ENCODE results near the gene GRK3. TPM values are rescaled to one million over a fixed set of nuclear protein-coding genes. Genes with fewer than 3 reads are reported as not detected.

The GRK3 gene
- total and polyA plus RNA-seq, 7 experiments from 2014 or later: 0.69 to 44.8 (median 6.5) TPM

- H3K27me3 Mint-ChIP-seq: no peaks in the 10 kb centered on the region
- Histone ChIP-seq H3K27ac (ENCODE audit: low read depth, low read length) (no peak overlapping the region), H3K9me3 (ENCODE audit: control insufficient read depth in 2 of 3, low read length in 3 of 3) (no peaks in the 10 kb centered on the region), H3K27me3 (ENCODE audit: control insufficient read depth in 2 of 2, insufficient read depth in 2 of 2, low read length in 2 of 2) (no peaks in the 10 kb centered on the region), H3K4me1 (ENCODE audit: control insufficient read depth in 2 of 2, insufficient read depth in 2 of 2, low read length in 2 of 2) (no peaks in the 10 kb centered on the region), H3K4me3 (ENCODE audit: low read length) (no peak overlapping the region), H3K36me3 (ENCODE audit: control insufficient read depth in 2 of 3, insufficient read depth in 3 of 3, low read length in 3 of 3) (no peaks in the 10 kb centered on the region)
- H3K4me1 Mint-ChIP-seq: peaks cover 0 to 13% (median 0%) of the 10 kb centered on the region in 7 donors
- peaks cover 0 to 27% (median 0%) of the 10 kb centered on the region in 5 donors for H3K36me3 Mint-ChIP-seq
- ChIA-PET POLR2A (no interaction called here), CTCF (no interaction called here)
- DNase-seq: no peak
- intact Hi-C loops (cut with micrococcal nuclease): no loop called here
- H3K9me3 Mint-ChIP-seq: no peaks in the 10 kb centered on the region
- ATAC-seq: no peak
- H3K4me3 Mint-ChIP-seq: no peak overlapping the region
- no peak overlapping the region for H3K27ac Mint-ChIP-seq
These were observed 109.2 kb downstream of the GRK3 start for GRCh38 chr22:25673713-25674112.

- DNase-seq (no peak), ATAC-seq (no peak)
- Mint-ChIP-seq H3K36me3 (peaks cover 0 to 28% (median 0%) of the 10 kb centered on the region in 5 donors), H3K9me3 (no peaks in the 10 kb centered on the region), H3K4me1 (peaks cover 0 to 16% (median 0%) of the 10 kb centered on the region in 7 donors), H3K4me3 (no peak overlapping the region), H3K27me3 (no peaks in the 10 kb centered on the region), H3K27ac (no peak overlapping the region)
- ChIA-PET CTCF (no interaction called here), POLR2A (no interaction called here)
- H3K27me3 ChIP-seq (ENCODE audit: control insufficient read depth in 2 of 2, insufficient read depth in 2 of 2, low read length in 2 of 2): no peaks in the 10 kb centered on the region
- no peaks in the 10 kb centered on the region for H3K36me3 ChIP-seq (ENCODE audit: control insufficient read depth in 2 of 3, insufficient read depth in 3 of 3, low read length in 3 of 3)
- no peaks in the 10 kb centered on the region for H3K9me3 ChIP-seq (ENCODE audit: control insufficient read depth in 2 of 3, low read length in 3 of 3)
- no peak overlapping the region for H3K27ac ChIP-seq (ENCODE audit: low read depth, low read length)
- no peaks in the 10 kb centered on the region for H3K4me1 ChIP-seq (ENCODE audit: control insufficient read depth in 2 of 2, insufficient read depth in 2 of 2, low read length in 2 of 2)
- intact Hi-C loops (cut with micrococcal nuclease): no loop called here
- no peak overlapping the region for H3K4me3 ChIP-seq (ENCODE audit: low read length)
These were observed 113.2 kb downstream of the GRK3 start for GRCh38 chr22:25677631-25678030.

- H3K27ac Mint-ChIP-seq: no peak overlapping the region
- H3K9me3 Mint-ChIP-seq: no peaks in the 10 kb centered on the region
- H3K4me1 Mint-ChIP-seq: peaks cover 0 to 8% (median 0%) of the 10 kb centered on the region in 7 donors
- no peaks in the 10 kb centered on the region for H3K36me3 ChIP-seq (ENCODE audit: control insufficient read depth in 2 of 3, insufficient read depth in 3 of 3, low read length in 3 of 3)
- CTCF ChIA-PET: interaction anchor here (0.7 kb wide), 1 partner anchor 14 kb away, joined by 3 read pairs; no protein-coding TSS in a partner anchor
- H3K4me1 ChIP-seq (ENCODE audit: control insufficient read depth in 2 of 2, insufficient read depth in 2 of 2, low read length in 2 of 2): no peaks in the 10 kb centered on the region
- no peak overlapping the region for H3K4me3 Mint-ChIP-seq
- ATAC-seq (no peak), DNase-seq (no peak)
- H3K9me3 ChIP-seq (ENCODE audit: control insufficient read depth in 2 of 3, low read length in 3 of 3): no peaks in the 10 kb centered on the region
- no peak overlapping the region for H3K4me3 ChIP-seq (ENCODE audit: low read length)
- intact Hi-C loops (cut with micrococcal nuclease): no loop called here
- H3K27me3 ChIP-seq (ENCODE audit: control insufficient read depth in 2 of 2, insufficient read depth in 2 of 2, low read length in 2 of 2): no peaks in the 10 kb centered on the region
- peaks cover 0 to 31% (median 0%) of the 10 kb centered on the region in 5 donors for H3K36me3 Mint-ChIP-seq
- POLR2A ChIA-PET: no interaction called here
- no peaks in the 10 kb centered on the region for H3K27me3 Mint-ChIP-seq
- no peak overlapping the region for H3K27ac ChIP-seq (ENCODE audit: low read depth, low read length)
These were observed 115.6 kb downstream of the GRK3 start for GRCh38 chr22:25680051-25680450.

GRCh38 chr22:25680956-25681355 is 116.5 kb downstream of the GRK3 start:
- H3K27me3 Mint-ChIP-seq: no peaks in the 10 kb centered on the region
- H3K4me3 ChIP-seq (ENCODE audit: low read length): no peak overlapping the region
- ATAC-seq: no peak
- H3K4me1 Mint-ChIP-seq: peaks cover 0 to 8% (median 0%) of the 10 kb centered on the region in 7 donors
- no peak overlapping the region for H3K4me3 Mint-ChIP-seq
- H3K9me3 ChIP-seq (ENCODE audit: control insufficient read depth in 2 of 3, low read length in 3 of 3): no peaks in the 10 kb centered on the region
- DNase-seq: no peak
- H3K36me3 ChIP-seq (ENCODE audit: control insufficient read depth in 2 of 3, insufficient read depth in 3 of 3, low read length in 3 of 3): no peaks in the 10 kb centered on the region
- peak overlapping the region in 1 of 9 donors; percentile 56 for H3K27ac Mint-ChIP-seq
- CTCF ChIA-PET: interaction anchor here (0.7 to 0.8 kb wide), 2 partner anchors 15 to 336 kb away, joined by 3 read pairs; no protein-coding TSS in a partner anchor
- no peaks in the 10 kb centered on the region for H3K9me3 Mint-ChIP-seq
- H3K27ac ChIP-seq (ENCODE audit: low read depth, low read length): no peak overlapping the region
- H3K27me3 ChIP-seq (ENCODE audit: control insufficient read depth in 2 of 2, insufficient read depth in 2 of 2, low read length in 2 of 2): no peaks in the 10 kb centered on the region
- H3K4me1 ChIP-seq (ENCODE audit: control insufficient read depth in 2 of 2, insufficient read depth in 2 of 2, low read length in 2 of 2): no peaks in the 10 kb centered on the region
- intact Hi-C loops (cut with micrococcal nuclease): no loop called here
- H3K36me3 Mint-ChIP-seq: peaks cover 0 to 32% (median 0%) of the 10 kb centered on the region in 5 donors
- POLR2A ChIA-PET: no interaction called here

- ChIA-PET POLR2A (no interaction called here), CTCF (interaction anchor here (0.7 kb wide), 1 partner anchor 15 kb away, joined by 3 read pairs; no protein-coding TSS in a partner anchor)
- Histone ChIP-seq H3K4me1 (ENCODE audit: control insufficient read depth in 2 of 2, insufficient read depth in 2 of 2, low read length in 2 of 2) (no peaks in the 10 kb centered on the region), H3K27me3 (ENCODE audit: control insufficient read depth in 2 of 2, insufficient read depth in 2 of 2, low read length in 2 of 2) (no peaks in the 10 kb centered on the region), H3K9me3 (ENCODE audit: control insufficient read depth in 2 of 3, low read length in 3 of 3) (no peaks in the 10 kb centered on the region), H3K36me3 (ENCODE audit: control insufficient read depth in 2 of 3, insufficient read depth in 3 of 3, low read length in 3 of 3) (no peaks in the 10 kb centered on the region), H3K27ac (ENCODE audit: low read depth, low read length) (no peak overlapping the region), H3K4me3 (ENCODE audit: low read length) (no peak overlapping the region)
- intact Hi-C loops (cut with micrococcal nuclease): no loop called here
- no peaks in the 10 kb centered on the region for H3K27me3 Mint-ChIP-seq
- DNase-seq: no peak
- H3K4me3 Mint-ChIP-seq: no peak overlapping the region
- no peak overlapping the region for H3K27ac Mint-ChIP-seq
- peaks cover 0 to 34% (median 0%) of the 10 kb centered on the region in 5 donors for H3K36me3 Mint-ChIP-seq
- no peaks in the 10 kb centered on the region for H3K9me3 Mint-ChIP-seq
- H3K4me1 Mint-ChIP-seq: peaks cover 0 to 8% (median 0%) of the 10 kb centered on the region in 7 donors
- ATAC-seq: no peak
These were observed 117.6 kb downstream of the GRK3 start for GRCh38 chr22:25682109-25682508.

GRCh38 chr22:25688627-25689026 is 124.2 kb downstream of the GRK3 start:
- Mint-ChIP-seq H3K4me3 (no peak overlapping the region), H3K27ac (no peak overlapping the region), H3K36me3 (peaks cover 0 to 27% (median 5%) of the 10 kb centered on the region in 5 donors), H3K4me1 (peaks cover 0 to 6% (median 0%) of the 10 kb centered on the region in 7 donors), H3K9me3 (no peaks in the 10 kb centered on the region), H3K27me3 (no peaks in the 10 kb centered on the region)
- H3K4me3 ChIP-seq (ENCODE audit: low read length): no peak overlapping the region
- no peak for DNase-seq
- intact Hi-C loops (cut with micrococcal nuclease): no loop called here
- CTCF ChIA-PET: no interaction called here
- H3K36me3 ChIP-seq (ENCODE audit: control insufficient read depth in 2 of 3, insufficient read depth in 3 of 3, low read length in 3 of 3): no peaks in the 10 kb centered on the region
- no peak for ATAC-seq
- H3K4me1 ChIP-seq (ENCODE audit: control insufficient read depth in 2 of 2, insufficient read depth in 2 of 2, low read length in 2 of 2): no peaks in the 10 kb centered on the region
- no peaks in the 10 kb centered on the region for H3K27me3 ChIP-seq (ENCODE audit: control insufficient read depth in 2 of 2, insufficient read depth in 2 of 2, low read length in 2 of 2)
- POLR2A ChIA-PET: no interaction called here
- H3K9me3 ChIP-seq (ENCODE audit: control insufficient read depth in 2 of 3, low read length in 3 of 3): no peaks in the 10 kb centered on the region
- no peak overlapping the region for H3K27ac ChIP-seq (ENCODE audit: low read depth, low read length)

- Mint-ChIP-seq H3K4me1 (peaks cover 0 to 6% (median 0%) of the 10 kb centered on the region in 7 donors), H3K27ac (no peak overlapping the region), H3K36me3 (peaks cover 2 to 24% (median 8%) of the 10 kb centered on the region in 5 donors), H3K9me3 (no peaks in the 10 kb centered on the region), H3K27me3 (no peaks in the 10 kb centered on the region), H3K4me3 (no peak overlapping the region)
- Histone ChIP-seq H3K27me3 (ENCODE audit: control insufficient read depth in 2 of 2, insufficient read depth in 2 of 2, low read length in 2 of 2) (no peaks in the 10 kb centered on the region), H3K9me3 (ENCODE audit: control insufficient read depth in 2 of 3, low read length in 3 of 3) (no peaks in the 10 kb centered on the region), H3K4me1 (ENCODE audit: control insufficient read depth in 2 of 2, insufficient read depth in 2 of 2, low read length in 2 of 2) (no peaks in the 10 kb centered on the region), H3K27ac (ENCODE audit: low read depth, low read length) (no peak overlapping the region), H3K36me3 (ENCODE audit: control insufficient read depth in 2 of 3, insufficient read depth in 3 of 3, low read length in 3 of 3) (peaks cover 0 to 3% (median 0%) of the 10 kb centered on the region in 3 experiments), H3K4me3 (ENCODE audit: low read length) (no peak overlapping the region)
- CTCF ChIA-PET: no interaction called here
- POLR2A ChIA-PET: no interaction called here
- no peak for DNase-seq
- intact Hi-C loops (cut with micrococcal nuclease): no loop called here
- no peak for ATAC-seq
These were observed 125.2 kb downstream of the GRK3 start for GRCh38 chr22:25689631-25690030.
